MCF 10A (cell line): Measurements from ENCODE around the gene FXYD5. TPM values are rescaled to one million over a fixed set of nuclear protein-coding genes. Genes with fewer than 3 reads are reported as not detected.

Experiments
- BruUV-seq: library from RNA; stranded (reverse); fragments of 400-500 nt; replicated peaks from 2 replicates; lab custom pipeline; 2021; lab: Mats Ljungman, UMichigan
- CTCF ChIA-PET: fragments of 300-600 bp; sonication (Branson Sonifier 250); formaldehyde crosslinking; extraction: SDS; loops from one replicate; lab custom pipeline; 2021; ENCODE audit warnings: antibody characterized with exemption, inconsistent platforms; lab: Yijun Ruan, JAX
- POLR2A ChIA-PET: fragments of 300-600, 350-650 bp; sonication (Branson Sonifier 250); formaldehyde crosslinking; extraction: SDS; loops from one replicate; lab custom pipeline; 2020; ENCODE audit warnings: antibody characterized with exemption, inconsistent platforms; lab: Yijun Ruan, JAX
- DNase-seq: peaks from one replicate; pipeline ENCODE4 v3.0.0-alpha.2; 2018; ENCODE audit not compliant: unreplicated experiment
- H3K27ac Mint-ChIP-seq: one replicate; pipeline ENCODE4 v1.8.0; 2022; ENCODE audit warnings: mild to moderate bottlenecking, low read depth, mixed read lengths; ENCODE audit not compliant: unreplicated experiment
- H3K27me3 Mint-ChIP-seq: one replicate; pipeline ENCODE4 v1.8.0; 2022; ENCODE audit warnings: mixed read lengths; ENCODE audit not compliant: insufficient read depth, unreplicated experiment
- H3K36me3 Mint-ChIP-seq: one replicate; pipeline ENCODE4 v1.8.0; 2022; ENCODE audit warnings: mild to moderate bottlenecking, moderate library complexity, mixed read lengths; ENCODE audit not compliant: insufficient read depth, unreplicated experiment
- H3K4me1 Mint-ChIP-seq: one replicate; pipeline ENCODE4 v1.8.0; 2022; ENCODE audit warnings: mixed read lengths; ENCODE audit not compliant: insufficient read depth, unreplicated experiment
- H3K4me3 Mint-ChIP-seq: one replicate; pipeline ENCODE4 v1.8.0; 2022; ENCODE audit warnings: mild to moderate bottlenecking, moderate library complexity, mixed read lengths; ENCODE audit not compliant: unreplicated experiment
- H3K9me3 Mint-ChIP-seq: one replicate; pipeline ENCODE4 v1.8.0; 2022; ENCODE audit warnings: mixed read lengths; ENCODE audit not compliant: unreplicated experiment
- intact Hi-C: fragments of 100-400 bp; cut with micrococcal nuclease; formaldehyde crosslinking; loops from 2 replicates; pipeline ENCODE4 v1.14.1; 2022
- total RNA-seq: library from RNA; stranded (reverse); gene quantifications from 2 replicates; pipeline ENCODE4 v1.2.3, GENCODE V29; 2022
- TF ChIP-seq, protein P1 (sequence below): fragments of 200-600 bp; IDR thresholded peaks from one replicate; pipeline ENCODE4 v1.8.0; 2022; ENCODE audit warnings: antibody characterized with exemption, mild to moderate bottlenecking; ENCODE audit not compliant: unreplicated experiment

The FXYD5 gene
- total RNA-seq, 1 experiment from 2014 or later, result 150 TPM

DNA sequence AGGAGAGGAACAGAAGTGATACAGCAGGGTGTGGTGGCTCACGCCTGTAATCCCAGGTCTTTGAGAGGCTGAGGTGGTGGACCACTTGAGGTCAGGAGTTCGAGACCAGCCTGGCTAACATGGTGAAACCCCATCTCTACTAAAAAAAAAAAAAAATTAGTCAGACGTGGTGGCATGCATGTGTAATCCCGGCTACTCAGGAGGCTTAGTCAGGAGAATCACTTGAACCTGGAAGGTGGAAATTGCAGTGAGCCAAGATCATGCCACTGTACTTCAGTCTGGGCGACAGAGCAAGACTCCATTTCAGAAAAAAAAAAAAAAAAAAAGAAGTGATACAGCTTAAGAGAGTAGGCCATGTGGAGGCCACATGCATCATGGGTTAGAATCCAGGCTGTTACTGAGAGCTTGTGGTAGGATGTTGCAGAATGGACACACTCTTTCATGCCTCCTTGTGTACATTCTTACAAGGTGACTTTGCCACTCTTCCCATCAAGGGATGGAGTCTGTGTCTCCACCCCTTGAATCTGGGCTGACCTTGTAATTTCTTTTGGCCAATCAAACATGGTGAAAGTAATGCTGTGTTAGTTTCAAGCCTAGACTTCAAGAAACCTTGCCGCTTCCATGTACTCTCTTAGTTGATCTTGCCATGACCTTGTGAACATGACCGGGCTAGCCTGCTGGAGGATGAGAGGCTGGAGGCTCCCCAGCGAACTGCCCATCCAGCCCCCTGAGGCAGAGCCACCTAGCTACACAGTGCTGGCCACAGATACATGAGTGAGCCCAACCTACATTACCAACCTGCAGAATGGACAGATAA lies 61.7 kb downstream of the FXYD5 start:
- Mint-ChIP-seq H3K27me3 (no peaks in the 10 kb centered on the region), H3K9me3 (peaks cover 8% of the 10 kb centered on the region), H3K4me1 (no peaks in the 10 kb centered on the region), H3K4me3 (no peak overlapping the region), H3K36me3 (no peaks in the 10 kb centered on the region), H3K27ac (no peak overlapping the region)
- POLR2A ChIA-PET, result interaction anchor here (0.6 kb wide), 2 partner anchors 95 to 118 kb away, joined by 3 to 4 read pairs; no protein-coding TSS in a partner anchor
- DNase-seq, result no peak
- TF ChIP-seq, protein P1, sequence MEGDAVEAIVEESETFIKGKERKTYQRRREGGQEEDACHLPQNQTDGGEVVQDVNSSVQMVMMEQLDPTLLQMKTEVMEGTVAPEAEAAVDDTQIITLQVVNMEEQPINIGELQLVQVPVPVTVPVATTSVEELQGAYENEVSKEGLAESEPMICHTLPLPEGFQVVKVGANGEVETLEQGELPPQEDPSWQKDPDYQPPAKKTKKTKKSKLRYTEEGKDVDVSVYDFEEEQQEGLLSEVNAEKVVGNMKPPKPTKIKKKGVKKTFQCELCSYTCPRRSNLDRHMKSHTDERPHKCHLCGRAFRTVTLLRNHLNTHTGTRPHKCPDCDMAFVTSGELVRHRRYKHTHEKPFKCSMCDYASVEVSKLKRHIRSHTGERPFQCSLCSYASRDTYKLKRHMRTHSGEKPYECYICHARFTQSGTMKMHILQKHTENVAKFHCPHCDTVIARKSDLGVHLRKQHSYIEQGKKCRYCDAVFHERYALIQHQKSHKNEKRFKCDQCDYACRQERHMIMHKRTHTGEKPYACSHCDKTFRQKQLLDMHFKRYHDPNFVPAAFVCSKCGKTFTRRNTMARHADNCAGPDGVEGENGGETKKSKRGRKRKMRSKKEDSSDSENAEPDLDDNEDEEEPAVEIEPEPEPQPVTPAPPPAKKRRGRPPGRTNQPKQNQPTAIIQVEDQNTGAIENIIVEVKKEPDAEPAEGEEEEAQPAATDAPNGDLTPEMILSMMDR, result no peak
- BruUV-seq, result no TSS peak
- intact Hi-C loops, result no loop called here
- CTCF ChIA-PET, result interaction anchor here (0.7 to 1.1 kb wide), 3 partner anchors 35 to 175 kb away, joined by 3 read pairs; no protein-coding TSS in a partner anchor

DNA sequence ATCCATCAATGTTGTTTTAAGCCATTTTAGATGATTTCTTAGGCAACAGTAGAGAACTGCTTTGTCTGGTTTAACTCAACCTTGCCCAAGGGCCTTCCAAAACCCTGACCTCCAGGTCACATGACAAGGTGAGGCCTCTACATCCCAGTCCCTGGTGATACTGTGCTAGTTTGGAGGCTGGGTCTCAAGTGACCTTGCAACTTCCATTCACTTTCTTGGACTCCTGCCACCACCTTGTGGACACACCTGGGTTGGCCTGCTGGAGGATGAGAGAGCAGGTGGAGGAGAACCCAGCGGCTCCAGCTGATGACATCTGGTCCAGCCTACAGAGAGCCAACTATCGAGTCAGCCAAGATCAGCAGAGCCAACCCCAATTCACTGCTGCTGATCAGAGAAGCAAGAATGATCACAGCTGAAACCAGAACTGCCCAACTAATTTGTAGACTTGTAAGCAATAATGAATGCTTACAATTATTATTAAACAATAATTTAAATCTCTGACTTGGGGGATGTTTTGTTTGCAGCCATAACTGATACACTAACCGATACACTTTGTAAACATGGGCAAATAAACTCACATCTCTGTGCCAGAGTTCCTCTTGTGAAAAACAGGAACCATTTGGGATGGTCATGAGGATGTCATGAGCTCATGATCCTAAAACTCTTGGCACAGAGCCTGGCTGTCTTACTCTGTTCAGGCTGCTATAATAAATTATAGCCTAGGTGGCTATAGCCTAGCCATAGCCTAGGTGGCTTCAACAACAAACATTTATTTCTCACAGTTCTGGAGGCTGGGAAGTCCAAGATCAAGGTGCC lies 62.5 kb downstream of the FXYD5 start:
- no TSS peak for BruUV-seq

DNA sequence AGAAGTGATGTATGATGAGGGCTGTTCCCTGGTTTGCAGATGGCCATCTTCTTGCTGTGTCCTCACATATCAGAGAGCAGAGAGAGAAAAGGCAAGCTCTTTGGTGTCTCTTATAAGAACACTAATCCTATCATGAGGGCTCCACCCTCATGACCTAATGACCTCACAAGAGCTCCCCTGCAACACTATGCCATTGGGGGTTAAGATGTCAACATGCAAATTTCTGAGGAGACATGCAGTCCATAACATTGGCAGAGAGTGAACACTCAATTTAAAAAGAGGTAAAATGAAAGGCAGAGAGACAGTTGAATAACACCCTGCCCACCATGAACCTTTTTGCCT lies 63.1 kb downstream of the FXYD5 start:
- no peaks in the 10 kb centered on the region for H3K4me1 Mint-ChIP-seq
- TF ChIP-seq, protein P1, result no peak
- intact Hi-C loops, result no loop called here
- ChIA-PET CTCF (interaction anchor here (1.1 kb wide), 1 partner anchor 36 kb away, joined by 3 read pairs; no protein-coding TSS in a partner anchor), POLR2A (no interaction called here)
- no peaks in the 10 kb centered on the region for H3K27me3 Mint-ChIP-seq
- H3K36me3 Mint-ChIP-seq, result no peaks in the 10 kb centered on the region
- no peak for DNase-seq
- peaks cover 8% of the 10 kb centered on the region for H3K9me3 Mint-ChIP-seq
- no peak overlapping the region for H3K27ac Mint-ChIP-seq
- BruUV-seq, result no TSS peak
- H3K4me3 Mint-ChIP-seq, result no peak overlapping the region

More for the DNA sequence above, 62.5 kb downstream of the FXYD5 start:
- H3K27ac Mint-ChIP-seq, result no peak overlapping the region
- intact Hi-C loops, result no loop called here
- CTCF ChIA-PET, result interaction anchor here (1.0 to 1.1 kb wide), 2 partner anchors 36 to 47 kb away, joined by 3 read pairs; no protein-coding TSS in a partner anchor
- no peaks in the 10 kb centered on the region for H3K36me3 Mint-ChIP-seq
- H3K4me3 Mint-ChIP-seq, result no peak overlapping the region
- peak; percentile 39 for DNase-seq
- H3K27me3 Mint-ChIP-seq, result no peaks in the 10 kb centered on the region
- no peaks in the 10 kb centered on the region for H3K4me1 Mint-ChIP-seq
- TF ChIP-seq, protein P1, result no peak
- H3K9me3 Mint-ChIP-seq, result peaks cover 8% of the 10 kb centered on the region
- POLR2A ChIA-PET, result interaction anchor here (0.6 kb wide), 2 partner anchors 95 to 118 kb away, joined by 3 to 4 read pairs; no protein-coding TSS in a partner anchor

DNA sequence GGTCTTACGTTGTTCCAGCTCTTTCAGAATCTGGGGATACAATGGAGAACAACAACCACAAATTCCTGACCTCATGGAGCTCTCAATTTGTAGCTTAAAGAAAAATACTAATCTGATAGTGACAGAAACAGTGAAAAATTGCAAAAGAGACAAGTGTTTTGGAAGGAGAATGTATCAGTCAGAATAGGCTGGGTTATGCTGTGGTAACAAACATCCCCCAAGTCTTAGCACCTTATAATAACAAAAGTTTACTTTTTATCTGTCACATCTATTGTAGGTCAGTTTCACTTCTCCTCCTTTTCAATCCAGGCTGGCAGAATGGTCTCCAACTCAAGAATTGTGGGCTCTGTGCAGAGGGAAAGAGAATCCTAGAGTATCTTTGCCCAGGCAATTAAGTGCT lies 64.5 kb downstream of the FXYD5 start:
- H3K36me3 Mint-ChIP-seq, result no peaks in the 10 kb centered on the region
- H3K27me3 Mint-ChIP-seq, result no peaks in the 10 kb centered on the region
- no peak for DNase-seq
- intact Hi-C loops, result no loop called here
- TF ChIP-seq, protein P1, result no peak
- H3K4me1 Mint-ChIP-seq, result peaks cover 6% of the 10 kb centered on the region
- peaks cover 8% of the 10 kb centered on the region for H3K9me3 Mint-ChIP-seq
- H3K4me3 Mint-ChIP-seq, result no peak overlapping the region
- ChIA-PET POLR2A (interaction anchor here (0.5 to 1.1 kb wide), 2 partner anchors 40 to 63 kb away, joined by 3 read pairs; no protein-coding TSS in a partner anchor), CTCF (interaction anchor here (1.3 kb wide), 1 partner anchor 23 kb away, joined by 3 read pairs; no protein-coding TSS in a partner anchor)
- H3K27ac Mint-ChIP-seq, result no peak overlapping the region
- BruUV-seq, result no TSS peak
